PFSK-1 (cell line): Measurements from ENCODE around the gene LITAF.

Source experiments
- FOXP2 ChIP-seq: optimal IDR thresholded peaks from 2 replicates; pipeline ENCODE3; 2011; ENCODE audit warnings: borderline replicate concordance, control low read depth, inconsistent platforms; ENCODE audit not compliant: insufficient read depth; ENCODE audit errors: extremely low read length, extremely low read depth
- POLR2AphosphoS5 ChIP-seq: IDR thresholded peaks from 2 replicates; pipeline ENCODE4 v1.6.1; 2012; ENCODE audit warnings: low read depth, mild to moderate bottlenecking, control low read depth, low read length, moderate library complexity
- SIN3A ChIP-seq: IDR thresholded peaks from 2 replicates; pipeline ENCODE4 v1.6.1; 2012; ENCODE audit warnings: mild to moderate bottlenecking, low read length, moderate library complexity, borderline replicate concordance; ENCODE audit not compliant: insufficient read depth
- TAF1 ChIP-seq: IDR thresholded peaks from 2 replicates; pipeline ENCODE4 v1.6.1; 2012; ENCODE audit warnings: low read length, control low read depth, borderline replicate concordance; ENCODE audit not compliant: insufficient read depth
- TF ChIP-seq, protein P1 (sequence below), 2 experiments: IDR thresholded peaks; 2 replicates each; pipeline versions ENCODE4 v1.6.1 to v1.8.0; 2011 to 2012; ENCODE audit warnings: low read depth in 2 of 2, low read length in 2 of 2, control low read depth in 1 of 2, inconsistent platforms in 1 of 2, mild to moderate bottlenecking in 1 of 2, moderate library complexity in 1 of 2; ENCODE audit not compliant: insufficient read depth in 1 of 2

LITAF gene

DNA sequence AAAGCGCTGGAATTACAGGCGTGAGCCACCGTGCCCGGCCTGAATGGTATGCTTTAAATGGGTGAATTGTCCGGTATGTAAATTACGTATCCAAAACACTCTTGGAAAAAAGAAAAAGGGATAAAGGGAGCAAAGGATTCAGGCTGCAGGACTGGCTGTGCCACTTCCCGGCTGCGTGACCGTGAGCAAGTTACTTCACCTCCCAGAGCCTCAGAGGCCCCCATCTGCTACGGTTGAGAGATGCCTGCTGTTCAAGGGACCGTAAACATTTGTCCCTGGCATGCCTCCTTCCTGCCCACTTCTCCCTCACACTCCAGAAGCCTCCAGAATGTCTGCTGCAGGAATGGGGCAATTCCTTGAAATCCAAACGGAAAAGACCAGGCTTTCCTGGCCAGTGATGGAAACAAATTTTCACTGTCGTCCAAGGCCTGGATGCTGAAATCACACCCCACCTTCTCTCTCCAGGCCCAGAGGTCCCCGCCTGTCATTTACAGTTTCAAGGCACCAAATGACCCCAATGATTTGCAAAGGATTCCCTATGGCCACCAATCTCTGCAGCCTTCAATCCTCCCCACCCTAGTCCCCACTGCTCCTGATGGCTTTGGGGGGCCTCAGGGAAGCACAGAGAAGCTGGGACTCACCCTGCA lies 22.9 kb upstream of the LITAF start:
- TF ChIP-seq FOXP2 (no peak), SIN3A (no peak), TAF1 (no peak), POLR2AphosphoS5 (no peak)
- TF ChIP-seq, protein P1, sequence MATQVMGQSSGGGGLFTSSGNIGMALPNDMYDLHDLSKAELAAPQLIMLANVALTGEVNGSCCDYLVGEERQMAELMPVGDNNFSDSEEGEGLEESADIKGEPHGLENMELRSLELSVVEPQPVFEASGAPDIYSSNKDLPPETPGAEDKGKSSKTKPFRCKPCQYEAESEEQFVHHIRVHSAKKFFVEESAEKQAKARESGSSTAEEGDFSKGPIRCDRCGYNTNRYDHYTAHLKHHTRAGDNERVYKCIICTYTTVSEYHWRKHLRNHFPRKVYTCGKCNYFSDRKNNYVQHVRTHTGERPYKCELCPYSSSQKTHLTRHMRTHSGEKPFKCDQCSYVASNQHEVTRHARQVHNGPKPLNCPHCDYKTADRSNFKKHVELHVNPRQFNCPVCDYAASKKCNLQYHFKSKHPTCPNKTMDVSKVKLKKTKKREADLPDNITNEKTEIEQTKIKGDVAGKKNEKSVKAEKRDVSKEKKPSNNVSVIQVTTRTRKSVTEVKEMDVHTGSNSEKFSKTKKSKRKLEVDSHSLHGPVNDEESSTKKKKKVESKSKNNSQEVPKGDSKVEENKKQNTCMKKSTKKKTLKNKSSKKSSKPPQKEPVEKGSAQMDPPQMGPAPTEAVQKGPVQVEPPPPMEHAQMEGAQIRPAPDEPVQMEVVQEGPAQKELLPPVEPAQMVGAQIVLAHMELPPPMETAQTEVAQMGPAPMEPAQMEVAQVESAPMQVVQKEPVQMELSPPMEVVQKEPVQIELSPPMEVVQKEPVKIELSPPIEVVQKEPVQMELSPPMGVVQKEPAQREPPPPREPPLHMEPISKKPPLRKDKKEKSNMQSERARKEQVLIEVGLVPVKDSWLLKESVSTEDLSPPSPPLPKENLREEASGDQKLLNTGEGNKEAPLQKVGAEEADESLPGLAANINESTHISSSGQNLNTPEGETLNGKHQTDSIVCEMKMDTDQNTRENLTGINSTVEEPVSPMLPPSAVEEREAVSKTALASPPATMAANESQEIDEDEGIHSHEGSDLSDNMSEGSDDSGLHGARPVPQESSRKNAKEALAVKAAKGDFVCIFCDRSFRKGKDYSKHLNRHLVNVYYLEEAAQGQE (IDR thresholded peaks at IDR 0.05; ENCODE audit: insufficient read depth in 1 of 2, low read depth in 2 of 2, low read length in 2 of 2): no peak

DNA sequence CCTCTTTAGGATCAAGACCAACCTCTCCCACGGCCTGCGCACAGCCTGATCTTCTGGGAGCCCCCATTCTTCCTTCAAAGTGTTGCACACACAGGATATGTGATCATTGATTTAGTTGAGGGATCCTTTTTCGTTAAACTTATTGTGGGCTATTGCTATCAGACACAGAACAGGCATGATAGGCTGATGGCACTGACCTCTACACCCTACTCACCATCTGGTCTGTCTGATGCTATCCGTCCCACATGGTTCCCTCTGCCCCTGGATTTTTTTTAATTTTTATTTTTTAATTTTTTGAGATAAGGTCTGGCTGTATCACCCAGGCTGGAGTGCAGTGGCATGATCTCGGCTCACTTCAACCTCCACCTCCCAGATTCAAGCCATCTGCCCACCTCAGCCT lies 19.2 kb upstream of the LITAF start:
- TF ChIP-seq SIN3A (no peak), TAF1 (no peak), FOXP2 (no peak), POLR2AphosphoS5 (no peak)
- TF ChIP-seq, protein P1 (IDR thresholded peaks at IDR 0.05; ENCODE audit: insufficient read depth in 1 of 2, low read depth in 2 of 2, low read length in 2 of 2): no peak

DNA sequence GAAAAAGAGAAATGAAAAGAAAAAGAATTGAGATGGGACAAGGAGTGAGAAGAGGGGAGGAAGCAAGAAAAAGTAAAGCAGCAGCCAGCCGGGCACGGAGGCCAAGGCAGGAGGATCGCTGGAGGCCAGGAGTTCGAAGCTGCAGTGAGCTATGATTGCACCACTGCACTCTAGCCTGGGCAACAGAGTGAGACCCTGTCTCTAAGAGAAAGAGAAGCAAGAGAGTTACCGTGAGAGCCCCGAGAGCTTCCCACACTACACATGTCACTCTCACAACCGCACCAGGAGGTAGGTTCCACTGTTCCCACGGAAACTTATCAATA lies 18.8 kb upstream of the LITAF start:
- TF ChIP-seq TAF1 (no peak), FOXP2 (no peak), SIN3A (no peak)

DNA sequence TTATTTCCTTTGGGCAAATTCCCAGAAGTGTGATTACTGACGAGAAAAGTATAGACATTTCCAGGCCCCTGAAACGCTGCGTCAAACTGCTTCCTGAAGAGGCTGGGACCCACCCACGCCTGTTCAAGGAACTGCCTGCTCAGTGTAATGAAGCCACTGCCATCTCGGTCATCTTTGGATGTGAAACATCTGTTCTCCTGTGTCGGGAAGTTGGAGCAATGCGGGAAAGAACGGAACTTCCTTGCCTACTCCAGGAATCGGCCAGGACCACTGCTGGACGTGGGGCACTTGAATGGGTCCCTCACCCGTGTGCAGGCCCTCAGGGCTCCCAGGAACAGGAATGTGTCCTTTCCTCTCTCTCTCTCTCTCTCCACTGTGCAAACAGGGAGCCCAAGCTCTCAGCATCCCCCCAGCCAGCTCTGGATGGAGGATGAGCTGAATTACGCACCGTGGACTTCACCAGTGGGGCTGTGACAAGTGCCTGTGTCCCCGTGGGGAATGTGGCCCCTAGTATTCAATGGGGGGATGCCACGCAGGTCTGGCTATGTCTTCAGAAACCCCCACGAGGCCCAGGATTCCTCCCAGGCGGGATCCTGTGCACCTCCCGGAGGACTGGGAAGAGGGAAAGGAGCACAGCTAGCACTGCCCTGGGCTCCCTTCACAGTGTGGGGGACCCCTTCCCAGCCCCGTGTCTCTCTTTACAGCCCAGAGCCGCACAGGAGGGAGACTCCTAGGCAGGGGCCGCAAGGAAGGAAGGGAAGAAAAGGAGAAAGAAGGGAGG lies 18.3 kb upstream of the LITAF start:
- TF ChIP-seq FOXP2 (no peak), TAF1 (no peak), SIN3A (no peak), POLR2AphosphoS5 (no peak)
- TF ChIP-seq, protein P1 (IDR thresholded peaks at IDR 0.05; ENCODE audit: insufficient read depth in 1 of 2, low read depth in 2 of 2, low read length in 2 of 2): no peak

DNA sequence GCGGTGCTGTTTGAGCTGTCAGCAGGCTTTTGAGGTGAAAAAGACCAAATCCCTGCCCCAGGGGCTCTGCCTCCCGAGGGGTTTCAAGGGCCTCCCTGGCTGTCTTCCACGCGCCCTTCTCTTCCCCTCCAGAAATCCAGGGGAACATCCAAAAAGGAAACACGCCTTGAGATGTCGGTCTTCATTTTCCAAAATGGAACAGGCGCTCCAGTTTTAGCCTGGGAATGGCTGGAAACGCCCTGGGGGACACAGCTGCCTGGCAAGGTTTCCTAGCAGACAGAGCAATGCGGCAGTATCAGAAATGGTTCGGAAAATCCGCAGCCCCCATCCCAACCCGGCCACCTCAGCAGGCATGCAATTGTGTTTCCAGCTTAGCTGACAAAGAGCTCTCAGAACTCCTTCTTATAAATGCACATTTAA lies 16.6 kb upstream of the LITAF start:
- TF ChIP-seq SIN3A (no peak), POLR2AphosphoS5 (no peak), TAF1 (no peak), FOXP2 (no peak)
- TF ChIP-seq, protein P1 (IDR thresholded peaks at IDR 0.05; ENCODE audit: insufficient read depth in 1 of 2, low read depth in 2 of 2, low read length in 2 of 2): no peak
